ENCODE measurements around the gene KPNB1.

KPNB1 gene

DNA sequence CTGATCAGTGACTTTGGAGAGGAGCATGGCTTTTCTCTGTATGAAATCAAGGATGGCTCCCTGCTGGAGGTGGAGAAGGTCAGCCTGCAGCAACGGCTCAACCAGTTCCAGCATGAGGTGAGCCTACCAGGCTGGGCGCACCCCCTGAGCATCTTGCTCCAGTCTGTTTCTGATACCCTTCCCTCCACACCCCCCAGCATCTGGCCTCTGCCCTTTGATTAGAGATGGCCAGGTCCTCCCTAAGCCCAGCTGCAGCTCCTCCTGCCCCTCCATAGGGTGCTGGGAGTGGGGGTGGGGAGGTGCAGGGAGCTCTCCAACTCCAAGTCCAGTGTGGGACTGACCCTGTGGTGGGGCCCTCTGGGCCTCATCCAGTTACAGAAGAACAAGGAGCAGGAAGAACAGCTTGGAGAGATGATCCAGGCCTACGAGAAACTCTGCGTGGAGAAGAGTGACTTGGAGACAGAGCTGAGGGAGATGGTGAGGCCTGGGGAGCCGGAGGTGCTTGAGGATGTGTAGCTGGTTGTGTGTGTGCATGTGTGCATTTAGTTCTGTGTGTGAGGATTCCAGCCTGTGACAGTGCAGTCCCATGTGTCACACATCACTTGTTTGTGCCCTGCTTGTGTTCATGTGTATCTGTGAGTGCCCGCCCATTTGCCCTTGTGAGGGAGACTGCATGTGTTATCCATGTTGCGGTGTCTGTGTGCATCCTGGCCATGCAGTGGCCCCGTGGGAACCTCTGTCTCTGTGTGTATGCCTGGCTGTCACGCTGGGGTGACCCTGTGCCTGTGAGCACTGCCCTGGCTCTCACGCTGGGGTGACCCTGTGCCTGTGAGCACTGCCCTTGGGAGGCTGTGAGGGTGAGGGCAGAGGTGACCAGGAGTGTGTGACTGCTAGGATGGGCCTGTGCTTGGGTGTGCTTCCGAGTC is 47.3 kb downstream of the KPNB1 start:
- ChIA-PET CTCF (interaction anchor here (0.7 to 5.2 kb wide), 16 partner anchors 9 to 105 kb away, joined by 3 to 63 read pairs (median 7); partner anchors contain the start of gene TBX21), POLR2A (interaction anchor here (0.5 kb wide), 1 partner anchor 155 kb away, joined by 5 read pairs; no protein-coding TSS in a partner anchor)
- no peak for TF ChIP-seq CTCF (IDR thresholded peaks at IDR 0.05; ENCODE audit: control extremely low read depth, extremely low read depth, low read depth, missing control alignments)
- DNase-seq (ENCODE audit: extremely low spot score), result no peak

GRCh38 chr17:47697906-47698711 is 48.4 kb downstream of the KPNB1 start:
- DNase-seq (ENCODE audit: extremely low spot score), result no peak
- CTCF ChIA-PET, result interaction anchor here (0.7 to 5.2 kb wide), 24 partner anchors 8 to 794 kb away, joined by 3 to 63 read pairs (median 6); partner anchors contain the start of genes KPNB1, LRRC46, MRPL10 and TBX21
- POLR2A ChIA-PET, result interaction anchor here (0.6 to 1.0 kb wide), 2 partner anchors 35 to 264 kb away, joined by 3 to 4 read pairs; partner anchors contain the start of gene TBX21
- TF ChIP-seq CTCF (IDR thresholded peaks at IDR 0.05; ENCODE audit: control extremely low read depth, extremely low read depth, low read depth, missing control alignments), result no peak

GRCh38 chr17:47698749-47699535 is 49.2 kb downstream of the KPNB1 start:
- CTCF ChIA-PET, result interaction anchor here (0.7 to 5.2 kb wide), 32 partner anchors 8 to 793 kb away, joined by 3 to 85 read pairs (median 6); partner anchors contain the start of genes KPNB1, SCRN2 and TBX21
- peak; percentile 91 for DNase-seq (ENCODE audit: extremely low spot score)
- POLR2A ChIA-PET, result interaction anchor here (0.8 to 1.0 kb wide), 2 partner anchors 34 kb away, joined by 3 to 4 read pairs; partner anchors contain the start of gene TBX21
- peak; percentile 86 for TF ChIP-seq CTCF (IDR thresholded peaks at IDR 0.05; ENCODE audit: control extremely low read depth, extremely low read depth, low read depth, missing control alignments)

- DNase-seq (ENCODE audit: extremely low spot score), result no peak
- POLR2A ChIA-PET, result interaction anchor here (0.8 kb wide), 1 partner anchor 33 kb away, joined by 4 read pairs; the partner anchor contains the start of gene TBX21
- no peak for TF ChIP-seq CTCF (IDR thresholded peaks at IDR 0.05; ENCODE audit: control extremely low read depth, extremely low read depth, low read depth, missing control alignments)
- CTCF ChIA-PET, result interaction anchor here (0.7 to 5.2 kb wide), 27 partner anchors 9 to 142 kb away, joined by 3 to 85 read pairs (median 5); partner anchors contain the start of genes SCRN2 and TBX21
These were observed 49.8 kb downstream of the KPNB1 start for GRCh38 chr17:47699536-47699840.

- CTCF ChIA-PET, result interaction anchor here (0.6 to 5.2 kb wide), 15 partner anchors 9 to 140 kb away, joined by 3 to 85 read pairs (median 5); partner anchors contain the start of genes SCRN2 and TBX21
- no peak for DNase-seq (ENCODE audit: extremely low spot score)
- TF ChIP-seq CTCF (IDR thresholded peaks at IDR 0.05; ENCODE audit: control extremely low read depth, extremely low read depth, low read depth, missing control alignments), result no peak
- POLR2A ChIA-PET, result interaction anchor here (1.0 to 2.4 kb wide), 2 partner anchors 32 to 34 kb away, joined by 3 to 8 read pairs; partner anchors contain the start of gene TBX21
These were observed 51.0 kb downstream of the KPNB1 start for GRCh38 chr17:47700471-47701449.

Measured in GM10248 (cell line).